ENCODE results near the gene PCSK9.

DNA sequence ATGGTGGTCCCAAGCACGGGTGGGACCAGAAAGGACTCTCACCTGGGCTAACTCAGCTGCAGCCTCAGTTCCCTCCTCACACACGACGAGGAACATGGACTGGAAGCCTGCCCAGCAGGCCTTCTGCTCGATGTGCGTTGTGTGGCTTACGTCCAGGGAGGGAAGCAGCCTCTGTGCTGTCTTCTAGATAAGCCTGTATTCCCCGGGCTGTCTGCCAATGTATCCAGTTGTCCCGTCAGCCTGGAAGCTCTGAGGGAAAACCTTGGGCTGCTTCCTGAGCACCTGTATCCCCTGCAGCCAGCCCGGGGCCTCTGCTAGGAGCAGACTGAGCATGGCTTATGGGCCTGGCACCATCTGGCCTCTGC is 10.5 kb downstream of the PCSK9 start:
- no peak for TF ChIP-seq POLR2AphosphoS5 (IDR thresholded peaks at IDR 0.05)
- TF ChIP-seq, protein P1, sequence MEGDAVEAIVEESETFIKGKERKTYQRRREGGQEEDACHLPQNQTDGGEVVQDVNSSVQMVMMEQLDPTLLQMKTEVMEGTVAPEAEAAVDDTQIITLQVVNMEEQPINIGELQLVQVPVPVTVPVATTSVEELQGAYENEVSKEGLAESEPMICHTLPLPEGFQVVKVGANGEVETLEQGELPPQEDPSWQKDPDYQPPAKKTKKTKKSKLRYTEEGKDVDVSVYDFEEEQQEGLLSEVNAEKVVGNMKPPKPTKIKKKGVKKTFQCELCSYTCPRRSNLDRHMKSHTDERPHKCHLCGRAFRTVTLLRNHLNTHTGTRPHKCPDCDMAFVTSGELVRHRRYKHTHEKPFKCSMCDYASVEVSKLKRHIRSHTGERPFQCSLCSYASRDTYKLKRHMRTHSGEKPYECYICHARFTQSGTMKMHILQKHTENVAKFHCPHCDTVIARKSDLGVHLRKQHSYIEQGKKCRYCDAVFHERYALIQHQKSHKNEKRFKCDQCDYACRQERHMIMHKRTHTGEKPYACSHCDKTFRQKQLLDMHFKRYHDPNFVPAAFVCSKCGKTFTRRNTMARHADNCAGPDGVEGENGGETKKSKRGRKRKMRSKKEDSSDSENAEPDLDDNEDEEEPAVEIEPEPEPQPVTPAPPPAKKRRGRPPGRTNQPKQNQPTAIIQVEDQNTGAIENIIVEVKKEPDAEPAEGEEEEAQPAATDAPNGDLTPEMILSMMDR (IDR thresholded peaks at IDR 0.05) = no peak
- no peak for TF ChIP-seq POLR2A (IDR thresholded peaks at IDR 0.05)
- no peak for TF ChIP-seq EP300 (IDR thresholded peaks at IDR 0.05)
